DOHH2 (cell line): ENCODE results near the gene ZFAND2B.

ENCODE experiments used
- H3F3A ChIP-seq: fragments of 200-600 bp; sonication (generic), shearing (Covaris generic); 2 replicates; pipeline ENCODE4 v1.6.0; 2016; ENCODE audit warnings: antibody characterized with exemption, mild to moderate bottlenecking; ENCODE audit not compliant: control insufficient read depth, insufficient read depth
- H3K27ac ChIP-seq: fragments of 200-600 bp; sonication (generic); 2 replicates; pipeline ENCODE4 v1.5.1; 2014; ENCODE audit warnings: low read depth, mild to moderate bottlenecking, low read length, moderate library complexity
- H3K27me3 ChIP-seq: fragments of 200-600 bp; sonication (generic); 2 replicates; pipeline ENCODE4 v1.6.1; 2014; ENCODE audit warnings: mild to moderate bottlenecking, low read length, mixed read lengths; ENCODE audit not compliant: control insufficient read depth
- H3K36me3 ChIP-seq: fragments of 200-600 bp; sonication (generic); 2 replicates; pipeline ENCODE4 v1.6.1; 2014; ENCODE audit warnings: mild to moderate bottlenecking, low read length, moderate library complexity, mixed read lengths; ENCODE audit not compliant: control insufficient read depth
- H3K4me1 ChIP-seq: fragments of 200-600 bp; sonication (generic); 2 replicates; pipeline ENCODE4 v1.6.1; 2014; ENCODE audit warnings: mild to moderate bottlenecking, low read length, mixed read lengths; ENCODE audit not compliant: control insufficient read depth
- H3K4me2 ChIP-seq: fragments of 200-600 bp; sonication (generic); 2 replicates; pipeline ENCODE4 v1.6.0; 2014; ENCODE audit warnings: mild to moderate bottlenecking, low read length, moderate library complexity
- H3K4me3 ChIP-seq: fragments of 200-600 bp; sonication (generic); 2 replicates; pipeline ENCODE4 v1.5.1; 2014; ENCODE audit warnings: mild to moderate bottlenecking, low read length, mixed read lengths
- H3K79me2 ChIP-seq: fragments of 200-600 bp; sonication (generic); 2 replicates; pipeline ENCODE4 v1.6.1; 2014; ENCODE audit warnings: mild to moderate bottlenecking, low read length, mixed read lengths; ENCODE audit not compliant: control insufficient read depth
- H3K9me2 ChIP-seq: fragments of 200-600 bp; sonication (generic); replicated peaks from 2 replicates; pipeline ENCODE4 v1.6.1; 2014; ENCODE audit warnings: mild to moderate bottlenecking, low read length, mixed read lengths; ENCODE audit not compliant: control insufficient read depth
- H3K9me3 ChIP-seq: fragments of 200-600 bp; sonication (generic); 2 replicates; pipeline ENCODE4 v1.6.1; 2014; ENCODE audit warnings: antibody characterized with exemption, low read length, mixed read lengths; ENCODE audit not compliant: control insufficient read depth, insufficient read depth
- H4K20me1 ChIP-seq: fragments of 200-600 bp; sonication (generic); 2 replicates; pipeline ENCODE4 v1.6.0; 2014; ENCODE audit warnings: low read depth, mild to moderate bottlenecking, antibody characterized with exemption, low read length, moderate library complexity; ENCODE audit not compliant: control insufficient read depth, insufficient read depth
- CTCF ChIP-seq: fragments of 200-600 bp; sonication (generic); IDR thresholded peaks from one replicate; pipeline ENCODE4 v1.5.1; 2014; ENCODE audit warnings: antibody characterized with exemption, mild to moderate bottlenecking, low read depth, low read length; ENCODE audit not compliant: poor library complexity, severe bottlenecking
- EZH2phosphoT487 ChIP-seq: fragments of 200-600 bp; sonication (generic); IDR thresholded peaks from 2 replicates; pipeline ENCODE4 v1.6.1; 2017; ENCODE audit warnings: borderline replicate concordance, mild to moderate bottlenecking, antibody characterized with exemption, low read length, moderate library complexity, mixed read lengths

ZFAND2B gene

DNA sequence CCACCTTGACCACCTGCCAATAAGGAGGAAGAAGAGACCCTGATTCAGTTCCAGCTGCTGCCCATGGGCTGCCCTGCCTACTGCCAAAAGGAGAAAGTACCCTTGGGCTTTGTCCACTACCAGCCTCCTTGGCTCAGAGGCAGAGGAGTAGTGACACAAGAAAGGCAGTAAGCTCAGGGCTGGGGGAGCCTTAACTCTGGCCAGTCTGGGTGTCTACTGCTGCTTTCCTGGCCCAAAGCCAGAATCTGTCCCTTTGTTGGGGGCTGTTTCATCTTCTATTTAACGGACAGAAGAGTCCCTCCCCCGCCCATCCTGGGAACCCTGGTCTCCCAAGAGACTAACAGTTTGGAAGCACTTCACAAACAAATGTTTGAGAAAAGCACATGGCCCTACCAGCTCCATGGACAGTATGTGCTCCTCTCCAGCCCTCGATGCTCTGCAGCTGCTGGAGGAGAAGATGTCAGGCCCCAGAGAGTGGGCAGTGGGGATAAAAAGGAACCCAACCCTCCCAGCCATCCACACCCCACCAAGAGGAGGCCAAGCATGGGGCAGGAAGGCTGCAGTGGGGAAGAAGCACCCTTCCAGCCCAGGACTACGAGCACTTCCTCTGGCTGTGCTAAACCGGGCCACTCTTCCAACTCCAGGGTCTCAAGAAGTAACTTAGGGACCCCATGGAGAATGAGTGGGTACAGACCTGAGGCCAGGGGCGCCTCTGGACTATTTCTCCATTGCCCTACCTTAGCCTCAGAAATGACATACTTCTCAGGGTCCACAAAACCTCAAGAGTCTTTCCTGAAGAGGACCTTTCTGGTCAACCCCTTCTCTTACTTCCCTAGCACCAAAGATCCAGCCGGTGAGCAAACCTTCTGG is 21.7 kb downstream of the ZFAND2B start:
- Histone ChIP-seq H3K79me2 (peaks cover 53% of the 10 kb centered on the region), H3K27ac (peak overlapping the region; percentile 72; the same call in 1 of the 2 replicates), H3K9me3 (no peaks in the 10 kb centered on the region), H3K4me3 (peak overlapping the region; percentile 88), H3K4me1 (peaks cover 31% of the 10 kb centered on the region), H3F3A (no peaks in the 10 kb centered on the region; the same call in 1 of the 2 replicates), H3K9me2 (no peaks in the 10 kb centered on the region), H3K36me3 (peaks cover 74% of the 10 kb centered on the region), H4K20me1 (no peaks in the 10 kb centered on the region), H3K4me2 (peak overlapping the region; percentile 84), H3K27me3 (no peaks in the 10 kb centered on the region)
- no peak for TF ChIP-seq EZH2phosphoT487
- TF ChIP-seq CTCF = no peak

DNA sequence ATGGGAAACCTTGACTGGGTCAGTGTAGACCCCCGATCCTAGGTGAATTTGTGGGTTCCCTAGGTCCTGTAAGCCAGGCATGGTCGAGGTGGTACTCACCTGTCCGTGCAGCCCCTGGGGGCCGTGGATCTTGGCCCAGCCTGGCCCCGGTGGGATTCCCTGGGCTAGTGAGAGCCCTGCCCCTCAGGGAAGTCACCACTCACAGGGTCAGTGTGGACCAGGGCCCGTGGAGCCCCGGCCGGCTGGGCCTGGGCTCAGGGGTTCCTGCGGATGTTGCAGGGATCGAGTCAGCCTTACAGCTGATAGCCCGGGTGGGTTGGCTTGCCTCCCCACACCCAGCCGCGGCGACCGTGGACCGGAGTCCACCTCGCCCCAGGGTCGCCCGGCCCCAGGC is 22.3 kb downstream of the ZFAND2B start:
- Histone ChIP-seq H3K27ac (peak overlapping the region; percentile 72), H3K9me2 (no peaks in the 10 kb centered on the region), H4K20me1 (no peaks in the 10 kb centered on the region), H3K4me2 (peak overlapping the region; percentile 84), H3K79me2 (peaks cover 53% of the 10 kb centered on the region), H3K27me3 (no peaks in the 10 kb centered on the region), H3F3A (no peaks in the 10 kb centered on the region; the same call in 1 of the 2 replicates), H3K4me3 (peak overlapping the region; percentile 88), H3K36me3 (peaks cover 74% of the 10 kb centered on the region), H3K9me3 (no peaks in the 10 kb centered on the region), H3K4me1 (peaks cover 31% of the 10 kb centered on the region)
- TF ChIP-seq EZH2phosphoT487 (no peak), CTCF (no peak)

DNA sequence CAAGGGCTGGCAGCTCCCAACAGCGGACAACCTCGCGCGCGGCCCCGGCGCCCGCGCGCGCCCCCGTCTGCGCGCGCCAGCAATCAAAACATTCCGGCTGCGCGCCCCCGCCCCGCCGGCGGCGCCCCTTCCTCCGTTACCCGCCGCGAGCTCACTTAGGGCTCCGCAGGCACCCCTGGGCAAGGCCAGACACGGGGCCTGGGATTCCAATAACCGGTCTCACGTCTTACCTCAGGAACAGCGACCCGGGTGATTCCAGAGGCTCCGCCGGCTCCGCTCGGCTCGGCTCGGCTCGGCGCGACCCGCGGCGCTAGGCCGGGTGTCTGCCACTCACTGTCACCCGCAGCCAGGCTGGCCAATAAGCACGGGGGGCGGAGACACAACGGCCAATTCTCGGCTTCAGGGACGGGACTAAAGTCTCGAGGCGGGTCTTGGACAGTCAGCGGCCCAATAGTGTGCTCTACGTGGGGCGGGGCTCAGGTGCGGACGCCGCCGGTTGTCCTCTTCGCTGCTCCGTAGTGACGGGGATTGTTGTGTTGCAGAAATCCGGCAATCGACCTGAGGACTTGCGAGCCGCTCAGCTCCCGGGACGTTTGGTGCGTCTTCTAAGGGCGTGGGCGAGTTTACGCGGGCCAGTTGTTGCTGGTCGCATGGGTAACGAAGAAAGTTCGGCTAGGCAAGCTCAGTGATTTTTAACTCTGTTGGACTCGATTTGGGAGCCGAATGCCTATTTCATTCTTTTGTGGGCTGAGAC is 22.9 kb downstream of the ZFAND2B start, which contains the start of the genes ANKZF1 and ATG9A:
TSS of gene ANKZF1 (plus strand) at position 502 of the 754 bp plus-strand sequence. CDS start 452 bp downstream, outside the sequence.
TSS of gene ATG9A (minus strand) at position 332 of the 754 bp plus-strand sequence. CDS start 1,612 bp downstream, outside the sequence.
- no peaks in the 10 kb centered on the region for H4K20me1 ChIP-seq
- H3K9me3 ChIP-seq = no peaks in the 10 kb centered on the region
- H3K4me3 ChIP-seq = peak within 1 kb of the TSS; percentile 88
- no peaks in the 10 kb centered on the region for H3K27me3 ChIP-seq
- peak within 1 kb of the TSS; percentile 84 for H3K4me2 ChIP-seq
- peaks cover 74% of the 10 kb centered on the region for H3K36me3 ChIP-seq
- H3K79me2 ChIP-seq = peaks cover 53% of the 10 kb centered on the region
- peaks cover 31% of the 10 kb centered on the region for H3K4me1 ChIP-seq
- H3K27ac ChIP-seq = peak within 1 kb of the TSS; percentile 72
- no peaks in the 10 kb centered on the region; the same call in 1 of the 2 replicates for H3F3A ChIP-seq
- TF ChIP-seq EZH2phosphoT487 (no peak), CTCF (no peak)
- H3K9me2 ChIP-seq = no peaks in the 10 kb centered on the region
